SU-DHL-6 (cell line): Measurements from ENCODE around the gene GOLGA6L25.
"Not testable (repeated sequence)": the region's sequence is repeated elsewhere in the genome, so short reads cannot be mapped to it uniquely, and the experiment has no call there.

Experiments
- H2AFZ ChIP-seq: fragments of 200-600 bp; sonication (generic); 2 replicates; pipeline ENCODE4 v1.6.1; 2014; ENCODE audit warnings: low read depth, mild to moderate bottlenecking, moderate library complexity, mixed read lengths, antibody characterized with exemption, low read length; ENCODE audit not compliant: severe bottlenecking
- H3F3A ChIP-seq: fragments of 200-600 bp; shearing (Covaris generic); 2 replicates; pipeline ENCODE4 v1.6.0; 2016; ENCODE audit warnings: antibody characterized with exemption, mild to moderate bottlenecking; ENCODE audit not compliant: insufficient read depth
- H3K27ac ChIP-seq: fragments of 200-600 bp; sonication (generic); 2 replicates; pipeline ENCODE4 v1.5.1; 2016; ENCODE audit warnings: low read depth, mild to moderate bottlenecking, low read length, moderate library complexity, mixed read lengths
- H3K27me3 ChIP-seq: fragments of 200-600 bp; sonication (generic), shearing (Covaris generic); 2 replicates; pipeline ENCODE4 v1.6.0; 2014; ENCODE audit warnings: mild to moderate bottlenecking, low read length
- H3K36me3 ChIP-seq: fragments of 200-600 bp; sonication (generic); 2 replicates; pipeline ENCODE4 v1.6.1; 2014; ENCODE audit warnings: mild to moderate bottlenecking, low read length, mixed read lengths
- H3K4me2 ChIP-seq: fragments of 300-600, 200-600 bp; shearing (Covaris generic), sonication (generic); 2 replicates; pipeline ENCODE4 v1.6.0; 2014; ENCODE audit warnings: low read length, low read depth, mild to moderate bottlenecking; ENCODE audit not compliant: poor library complexity, severe bottlenecking
- H3K4me3 ChIP-seq: fragments of 200-600 bp; sonication (generic); 2 replicates; pipeline ENCODE4 v1.5.1; 2014; ENCODE audit warnings: antibody characterized with exemption, low read length, mild to moderate bottlenecking, mixed read lengths; ENCODE audit not compliant: insufficient read depth, poor library complexity, severe bottlenecking
- H3K79me2 ChIP-seq: fragments of 200-600 bp; sonication (generic); 2 replicates; pipeline ENCODE4 v1.6.1; 2014; ENCODE audit warnings: mild to moderate bottlenecking, low read length, moderate library complexity; ENCODE audit not compliant: insufficient read depth
- H3K9ac ChIP-seq: fragments of 200-600 bp; sonication (generic); 2 replicates; pipeline ENCODE4 v1.7.0; 2014; ENCODE audit warnings: mild to moderate bottlenecking, low read length
- H3K9me2 ChIP-seq: fragments of 200-600 bp; sonication (generic); replicated peaks from 2 replicates; pipeline ENCODE4 v1.6.1; 2014; ENCODE audit warnings: low read length; ENCODE audit not compliant: insufficient read depth
- H3K9me3 ChIP-seq: fragments of 200-600 bp; sonication (generic); 2 replicates; pipeline ENCODE4 v1.6.1; 2014; ENCODE audit warnings: low read length, mixed read lengths; ENCODE audit not compliant: insufficient read depth
- H4K20me1 ChIP-seq: fragments of 200-600 bp; sonication (generic); 2 replicates; pipeline ENCODE4 v1.6.1; 2014; ENCODE audit warnings: low read depth, mild to moderate bottlenecking, antibody characterized with exemption, low read length, moderate library complexity, mixed read lengths

The GOLGA6L25 gene, protein sequence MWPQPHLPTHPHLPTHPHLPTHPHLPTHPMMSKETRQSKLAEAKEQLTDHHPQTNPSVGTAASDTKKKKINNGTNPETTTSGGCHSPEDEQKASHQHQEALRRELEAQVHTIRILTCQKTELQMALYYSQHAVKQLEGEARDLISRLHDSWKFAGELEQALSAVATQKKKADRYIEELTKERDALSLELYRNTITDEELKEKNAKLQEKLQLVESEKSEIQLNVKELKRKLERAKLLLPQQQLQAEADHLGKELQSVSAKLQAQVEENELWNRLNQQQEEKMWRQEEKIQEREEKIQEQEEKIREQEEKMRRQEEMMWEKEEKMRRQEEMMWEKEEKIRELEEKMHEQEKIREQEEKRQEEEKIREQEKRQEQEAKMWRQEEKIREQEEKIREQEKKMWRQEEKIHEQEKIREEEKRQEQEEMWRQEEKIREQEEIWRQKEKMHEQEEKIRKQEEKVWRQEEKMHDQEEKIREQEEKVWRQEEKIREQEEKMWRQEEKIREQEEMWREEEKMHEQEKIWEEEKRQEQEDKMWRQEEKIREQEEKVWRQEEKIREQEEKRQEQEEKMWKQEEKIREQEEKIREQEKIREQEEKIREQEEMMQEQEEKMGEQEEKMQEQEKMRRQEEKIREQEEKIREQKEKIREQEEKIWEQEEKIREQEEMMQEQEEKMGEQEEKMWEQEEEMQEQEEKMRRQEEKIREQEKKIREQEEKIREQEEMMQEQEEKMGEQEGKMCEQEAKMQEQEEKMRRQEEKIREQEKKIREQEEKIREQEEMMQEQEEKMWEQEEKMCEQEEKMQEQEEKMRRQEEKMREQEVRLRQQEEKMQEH

GRCh38 chr15:28553268-28553667 lies at the start of gene GOLGA6L25:
Gene GOLGA6L25, plus strand, starts transcription at chr15:28553568. Its CDS starts 61 bp downstream, at chr15:28553629.
- H3K9ac ChIP-seq, H3K79me2 ChIP-seq, H3K9me3 ChIP-seq, H2AFZ ChIP-seq, H4K20me1 ChIP-seq, H3K27me3 ChIP-seq, H3K4me2 ChIP-seq, H3K36me3 ChIP-seq, H3K27ac ChIP-seq, H3K9me2 ChIP-seq, H3K4me3 ChIP-seq, H3F3A ChIP-seq: not testable (repeated sequence)

GRCh38 chr15:28508217-28508889 lies 45.0 kb upstream of the GOLGA6L25 start:
- not testable (repeated sequence) for H3K9me3 ChIP-seq, H4K20me1 ChIP-seq, H3K27ac ChIP-seq, H3K9ac ChIP-seq, H3K4me3 ChIP-seq, H2AFZ ChIP-seq, H3K4me2 ChIP-seq, H3K27me3 ChIP-seq, H3F3A ChIP-seq, H3K79me2 ChIP-seq, H3K36me3 ChIP-seq, H3K9me2 ChIP-seq

DNA sequence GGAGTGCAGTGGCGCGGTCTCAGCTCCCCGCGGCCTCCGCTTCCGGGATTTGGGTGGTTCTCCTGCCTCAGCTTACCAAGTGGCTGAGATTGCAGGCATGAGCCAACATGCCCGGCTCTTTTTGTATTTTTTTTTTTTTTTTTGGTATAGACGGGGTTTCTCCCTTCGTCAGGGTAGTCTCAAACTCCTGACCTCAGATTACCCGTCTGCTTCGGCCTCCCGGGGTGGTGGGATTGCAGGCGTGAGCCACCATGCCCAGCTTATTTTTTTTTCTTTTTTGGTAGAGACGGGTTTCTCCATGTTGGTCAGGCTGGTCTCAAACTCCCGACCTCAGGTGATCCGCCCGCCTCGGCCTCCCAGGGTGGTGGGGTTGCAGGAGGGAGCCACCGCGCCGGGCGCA lies 39.2 kb upstream of the GOLGA6L25 start:
- H3K4me3 ChIP-seq, H3K27ac ChIP-seq, H3K9ac ChIP-seq, H3K9me3 ChIP-seq, H3F3A ChIP-seq, H3K36me3 ChIP-seq, H3K79me2 ChIP-seq, H3K4me2 ChIP-seq, H4K20me1 ChIP-seq, H2AFZ ChIP-seq, H3K9me2 ChIP-seq, H3K27me3 ChIP-seq: not testable (repeated sequence)

GRCh38 chr15:28515208-28515607 lies 38.2 kb upstream of the GOLGA6L25 start:
- H3K4me3 ChIP-seq, H4K20me1 ChIP-seq, H3K36me3 ChIP-seq, H3K9ac ChIP-seq, H3K9me2 ChIP-seq, H3K27ac ChIP-seq, H2AFZ ChIP-seq, H3K27me3 ChIP-seq, H3F3A ChIP-seq, H3K9me3 ChIP-seq, H3K4me2 ChIP-seq, H3K79me2 ChIP-seq: not testable (repeated sequence)

- H3K4me3 ChIP-seq, H3K4me2 ChIP-seq, H3K27me3 ChIP-seq, H3K27ac ChIP-seq, H3K9me2 ChIP-seq, H3K36me3 ChIP-seq, H4K20me1 ChIP-seq, H3F3A ChIP-seq, H2AFZ ChIP-seq, H3K9me3 ChIP-seq, H3K79me2 ChIP-seq, H3K9ac ChIP-seq: not testable (repeated sequence)
Measured at GRCh38 chr15:28532954-28533353, 20.4 kb upstream of the GOLGA6L25 start, which contains the start of gene GOLGA8G. Gene GOLGA8G, minus strand, starts transcription at chr15:28532971. Its CDS starts 62 bp downstream, at chr15:28532909.

DNA sequence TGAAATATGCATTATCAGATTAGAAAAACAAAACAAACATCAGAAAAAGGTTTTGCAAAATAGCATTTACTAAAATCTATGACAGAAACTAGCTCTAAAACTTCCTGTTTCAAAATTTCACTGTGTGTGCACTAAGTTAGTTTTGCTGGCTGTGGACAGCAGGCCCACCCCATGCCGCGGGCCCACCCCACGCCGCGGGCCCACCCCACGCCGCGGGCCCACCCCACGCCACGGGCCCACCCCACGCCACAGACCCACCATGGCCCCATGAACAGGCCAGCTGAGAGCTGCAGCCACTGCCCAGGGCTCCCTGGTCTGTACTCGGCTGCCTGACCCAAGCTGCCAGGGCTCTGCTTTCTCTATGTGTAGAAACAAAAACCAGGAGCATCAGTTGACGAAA lies 20.0 kb downstream of the GOLGA6L25 start:
- not testable (repeated sequence) for H3F3A ChIP-seq, H3K9me2 ChIP-seq, H2AFZ ChIP-seq, H3K27me3 ChIP-seq, H3K4me3 ChIP-seq, H3K36me3 ChIP-seq, H3K4me2 ChIP-seq, H3K79me2 ChIP-seq, H3K9me3 ChIP-seq, H4K20me1 ChIP-seq, H3K27ac ChIP-seq, H3K9ac ChIP-seq

DNA sequence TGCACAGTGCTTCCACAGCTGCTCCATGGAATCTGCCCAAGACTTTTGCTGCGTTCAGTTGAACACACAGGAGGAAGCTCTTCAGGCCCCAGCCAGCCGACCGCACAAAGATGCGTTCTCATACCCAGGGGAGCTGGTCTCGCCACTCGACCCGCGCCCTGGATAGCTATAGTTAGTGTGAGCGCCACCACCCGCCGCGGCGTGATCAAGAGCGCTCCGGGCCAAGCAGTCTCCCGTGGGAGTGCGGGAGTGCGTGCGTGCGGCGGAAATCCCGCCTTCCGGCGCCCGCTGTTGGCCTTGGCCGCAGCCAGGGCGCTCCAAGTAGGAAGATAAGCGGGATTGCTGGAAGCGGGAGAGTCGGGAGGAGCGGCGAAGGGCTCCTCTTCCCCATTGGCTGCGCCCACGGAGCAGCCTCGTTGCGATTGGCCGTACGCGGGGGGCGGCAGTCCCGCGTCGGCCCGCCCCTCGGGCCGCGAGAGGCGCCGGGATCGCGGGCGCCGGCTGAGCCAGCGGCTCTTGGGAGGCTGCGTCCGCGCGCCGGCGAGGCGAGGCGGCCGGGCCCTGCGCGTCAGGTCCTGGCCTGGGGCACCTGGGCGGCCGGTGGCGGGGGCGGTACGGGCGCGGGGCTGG lies 35.7 kb downstream of the GOLGA6L25 start:
- not testable (repeated sequence) for H3F3A ChIP-seq, H3K4me2 ChIP-seq, H3K4me3 ChIP-seq, H3K79me2 ChIP-seq, H3K9me2 ChIP-seq, H4K20me1 ChIP-seq, H3K9me3 ChIP-seq, H2AFZ ChIP-seq, H3K27ac ChIP-seq, H3K9ac ChIP-seq, H3K27me3 ChIP-seq, H3K36me3 ChIP-seq
